Panc1 (cell line): ENCODE data around the gene GPRIN1. TPM values are rescaled to one million over a fixed set of nuclear protein-coding genes. Genes with fewer than 3 reads are reported as not detected.
"Not testable (repeated sequence)": the region's sequence is repeated elsewhere in the genome, so short reads cannot be mapped to it uniquely, and the experiment has no call there.

Experiments
- ATAC-seq: fragments of 200-7000 bp; cut with Tn5 transposase; 2 replicates; pipeline ENCODE4 v1.9.1; 2020; ENCODE audit warnings: mild to moderate bottlenecking, moderate library complexity
- BruUV-seq: library from RNA; stranded (reverse); fragments of 400-500 nt; replicated peaks from 2 replicates; lab custom pipeline; 2021; lab: Mats Ljungman, UMichigan
- CTCF ChIA-PET: fragments of 300-600 bp; sonication (Branson Sonifier 250); formaldehyde crosslinking; loops from one replicate; lab custom pipeline; 2022; ENCODE audit warnings: antibody characterized with exemption; lab: Charles Lee
- POLR2A ChIA-PET: fragments of 300-600 bp; sonication (Branson Sonifier 250); formaldehyde crosslinking; loops from one replicate; lab custom pipeline; 2022; ENCODE audit warnings: antibody characterized with exemption; lab: Charles Lee
- DNase-seq: peaks from one replicate; pipeline ENCODE4 v3.0.0-alpha.2; 2010; ENCODE audit warnings: low read depth, low spot score
- H3K27ac ChIP-seq: 2 replicates; pipeline ENCODE4 v1.5.1; 2011; ENCODE audit warnings: mild to moderate bottlenecking, low read length, inconsistent platforms
- H3K27me3 ChIP-seq: fragments of 200-500 bp; sonication (Bioruptor generic); 2 replicates; pipeline ENCODE4 v1.6.0; 2014; ENCODE audit warnings: low read length, inconsistent platforms; ENCODE audit not compliant: control insufficient read depth, insufficient read depth
- H3K36me3 ChIP-seq: fragments of 200-500 bp; sonication (Bioruptor generic); 2 replicates; pipeline ENCODE4 v1.5.1; 2014; ENCODE audit warnings: inconsistent platforms, mild to moderate bottlenecking, low read length, moderate library complexity; ENCODE audit not compliant: control insufficient read depth, insufficient read depth
- H3K4me1 ChIP-seq: 2 replicates; pipeline ENCODE4 v1.5.1; 2011; ENCODE audit warnings: inconsistent platforms, mild to moderate bottlenecking, low read length, moderate library complexity; ENCODE audit not compliant: control insufficient read depth, insufficient read depth
- H3K4me3 ChIP-seq, 2 experiments: 2 replicates each; pipeline ENCODE4 v1.5.1; 2011 to 2012; ENCODE audit warnings: low read depth in 2 of 2, low read length in 2 of 2, mild to moderate bottlenecking in 2 of 2, inconsistent platforms in 1 of 2, moderate library complexity in 1 of 2
- H3K9me3 ChIP-seq: fragments of 200-500 bp; sonication (Bioruptor generic); 2 replicates; pipeline ENCODE4 v1.5.1; 2014; ENCODE audit warnings: low read depth, mild to moderate bottlenecking, inconsistent platforms, low read length, moderate library complexity; ENCODE audit not compliant: control insufficient read depth, insufficient read depth
- CTCF ChIP-seq: fragments of 450-650 bp; IDR thresholded peaks from 2 replicates; pipeline ENCODE4 v1.5.1; 2017; ENCODE audit warnings: mild to moderate bottlenecking
- POLR2AphosphoS5 ChIP-seq: IDR thresholded peaks from 2 replicates; pipeline ENCODE4 v1.6.1; 2012; ENCODE audit warnings: mild to moderate bottlenecking, low read depth, low read length, moderate library complexity
- REST ChIP-seq, 2 experiments: IDR thresholded peaks; 2 replicates each; pipeline ENCODE4 v1.6.1; 2011 to 2012; ENCODE audit warnings: low read depth in 2 of 2, control low read depth in 1 of 2, low read length in 1 of 2, mild to moderate bottlenecking in 1 of 2, moderate library complexity in 1 of 2; ENCODE audit not compliant: insufficient read depth in 1 of 2
- SIN3A ChIP-seq: IDR thresholded peaks from 2 replicates; pipeline ENCODE4 v1.6.1; 2012; ENCODE audit warnings: low read depth, mild to moderate bottlenecking, low read length, moderate library complexity, borderline replicate concordance; ENCODE audit not compliant: insufficient read depth
- TCF7L2 ChIP-seq: IDR thresholded peaks from 2 replicates; pipeline ENCODE4 v1.6.1; 2011; ENCODE audit warnings: mild to moderate bottlenecking, low read depth, low read length, inconsistent platforms
- in situ Hi-C: cut with HindIII; loops from 2 replicates; pipeline ENCODE4 v1.10.0; 2016; ENCODE audit warnings: low sequenced_read_pairs, low pct_unique_long_range_greater_than_20kb
- intact Hi-C: fragments of 100-400 bp; cut with micrococcal nuclease; formaldehyde crosslinking; loops from one replicate; pipeline ENCODE4 v1.10.0; 2022; ENCODE audit not compliant: unreplicated experiment
- total RNA-seq: library from RNA; stranded (reverse); gene quantifications from one replicate; pipeline ENCODE4 v1.2.1, GENCODE V29; 2021; ENCODE audit not compliant: unreplicated experiment

GPRIN1 gene
- total RNA-seq, 1 experiment from 2014 or later = 18.9 TPM

GRCh38 chr5:176592573-176592972 is 17.4 kb downstream of the GPRIN1 start:
- Histone ChIP-seq H3K36me3 (no peaks in the 10 kb centered on the region), H3K27me3 (no peaks in the 10 kb centered on the region), H3K4me1 (no peaks in the 10 kb centered on the region), H3K4me3 (no peak overlapping the region), H3K9me3 (no peaks in the 10 kb centered on the region), H3K27ac (no peak overlapping the region)
- TF ChIP-seq CTCF (no peak), REST (IDR thresholded peaks at IDR 0.05; ENCODE audit: insufficient read depth in 1 of 2, low read depth in 2 of 2, low read length in 1 of 2) (no peak), TCF7L2 (no peak), SIN3A (no peak), POLR2AphosphoS5 (no peak)
- ATAC-seq (no peak), DNase-seq (no peak)
- intact Hi-C loops (no loop called here), in situ Hi-C loops (no loop called here)
- CTCF ChIA-PET = no interaction called here
- POLR2A ChIA-PET = no interaction called here
- no TSS peak for BruUV-seq

DNA sequence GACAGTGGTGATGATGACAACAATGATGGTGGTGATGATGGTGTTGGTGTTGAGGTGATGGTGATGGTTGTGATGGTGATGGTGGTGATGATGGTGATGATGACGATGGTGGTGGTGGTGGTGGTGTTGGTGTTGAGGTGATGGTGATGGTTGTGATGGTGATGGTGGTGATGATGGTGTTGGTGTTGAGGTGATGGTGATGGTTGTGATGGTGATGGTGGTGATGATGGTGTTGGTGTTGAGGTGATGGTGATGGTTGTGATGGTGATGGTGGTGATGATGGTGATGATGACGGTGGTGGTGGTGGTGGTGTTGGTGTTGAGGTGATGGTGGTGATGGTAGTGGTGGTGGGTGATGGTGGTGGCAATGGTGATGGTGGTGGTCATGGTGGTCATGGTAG is 18.3 kb downstream of the GPRIN1 start:
- H3K4me1 ChIP-seq, ATAC-seq, H3K36me3 ChIP-seq, POLR2A ChIA-PET, BruUV-seq, intact Hi-C loops, CTCF ChIA-PET, H3K9me3 ChIP-seq, H3K27me3 ChIP-seq, DNase-seq, H3K4me3 ChIP-seq, in situ Hi-C loops, H3K27ac ChIP-seq: not testable (repeated sequence)

DNA sequence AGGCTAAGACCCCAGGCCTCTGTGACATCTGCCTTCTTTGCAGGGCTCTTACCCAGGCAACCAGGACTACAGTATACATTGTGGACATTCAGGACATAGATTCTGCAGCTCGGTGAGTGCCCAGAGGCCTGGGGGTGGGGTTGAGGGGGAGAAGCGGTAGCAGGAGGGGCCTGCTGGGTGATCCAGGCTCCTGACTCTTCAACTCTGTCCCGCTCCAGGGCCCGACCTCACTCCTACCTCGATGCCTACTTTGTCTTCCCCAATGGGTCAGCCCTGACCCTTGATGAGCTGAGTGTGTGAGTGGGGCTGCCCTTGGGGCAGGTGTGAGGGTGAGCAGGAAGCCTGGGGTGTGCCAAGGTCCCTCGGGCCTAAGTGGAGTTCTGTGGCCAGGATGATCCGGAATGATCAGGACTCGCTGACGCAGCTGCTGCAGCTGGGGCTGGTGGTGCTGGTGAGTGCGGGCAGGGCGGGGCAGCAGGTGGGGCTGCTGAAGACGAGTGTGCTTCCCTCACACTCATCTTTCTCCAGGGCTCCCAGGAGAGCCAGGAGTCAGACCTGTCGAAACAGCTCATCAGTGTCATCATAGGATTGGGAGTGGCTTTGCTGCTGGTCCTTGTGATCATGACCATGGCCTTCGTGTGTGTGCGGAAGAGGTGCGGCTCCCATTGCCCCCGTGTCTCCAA is 19.8 kb downstream of the GPRIN1 start:
- BruUV-seq = no TSS peak
- intact Hi-C loops = no loop called here
- H3K27ac ChIP-seq = no peak overlapping the region
- H3K36me3 ChIP-seq = no peaks in the 10 kb centered on the region
- ChIA-PET CTCF (interaction anchor here (0.6 kb wide), 1 partner anchor 26 kb away, joined by 4 read pairs; no protein-coding TSS in a partner anchor), POLR2A (no interaction called here)
- H3K4me3 ChIP-seq = no peak overlapping the region
- in situ Hi-C loops = no loop called here
- no peaks in the 10 kb centered on the region for H3K4me1 ChIP-seq
- TF ChIP-seq TCF7L2 (no peak), CTCF (no peak), SIN3A (no peak), REST (IDR thresholded peaks at IDR 0.05; ENCODE audit: insufficient read depth in 1 of 2, low read depth in 2 of 2, low read length in 1 of 2) (no peak), POLR2AphosphoS5 (no peak)
- ATAC-seq (no peak), DNase-seq (no peak)
- H3K27me3 ChIP-seq = no peaks in the 10 kb centered on the region
- H3K9me3 ChIP-seq = no peaks in the 10 kb centered on the region
